ENCODE data around the gene MORN1.
A peak's percentile ranks its signal among the peaks of the same experiment; 100 is the strongest.

MORN1 gene

DNA sequence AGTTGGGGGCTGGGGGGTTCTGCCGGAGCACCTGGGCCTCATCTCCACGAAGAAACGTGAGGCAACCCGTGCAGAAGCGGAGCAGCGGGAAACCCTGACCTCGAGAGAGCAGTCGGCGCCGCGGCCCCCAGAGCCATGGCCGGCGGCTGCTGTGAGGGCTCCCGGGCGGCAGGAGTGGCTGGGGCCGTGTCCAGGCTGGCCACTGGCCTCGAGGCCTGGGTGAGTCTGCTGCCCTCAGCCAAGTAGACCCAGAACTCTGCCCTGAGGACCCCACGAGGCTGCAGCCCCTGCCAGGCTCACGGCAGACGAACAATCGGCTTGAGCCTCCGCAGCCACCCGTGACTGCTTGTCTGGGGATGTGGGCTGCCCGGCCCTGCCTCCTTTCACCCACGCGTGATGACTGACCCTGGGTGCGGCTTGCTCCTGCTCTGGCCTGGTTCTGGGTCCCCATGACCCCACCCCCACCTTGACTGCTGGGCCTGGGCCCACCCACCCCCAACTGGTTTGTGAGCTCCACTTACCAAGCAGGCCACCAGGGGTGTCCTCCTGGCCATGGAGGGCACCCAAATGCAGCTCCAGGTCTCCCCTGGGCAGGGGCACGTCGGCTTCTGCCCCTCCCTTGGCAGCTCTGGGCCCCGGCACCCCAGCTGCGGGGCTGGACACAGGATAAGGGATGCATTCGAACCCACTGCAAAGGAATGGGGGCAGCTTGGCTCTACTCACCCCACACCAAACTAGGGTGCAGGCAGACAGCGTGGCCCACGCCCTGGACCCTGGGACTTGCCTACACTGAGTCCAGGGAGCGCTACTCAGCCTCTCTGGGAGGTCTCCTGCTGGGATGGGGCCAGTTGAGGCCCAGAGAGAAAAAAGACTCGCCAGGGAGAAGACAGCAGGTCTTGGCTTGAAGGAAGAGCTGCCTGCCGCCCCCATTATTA is 34.2 kb downstream of the MORN1 start:
- no peaks in the 10 kb centered on the region for H3K36me3 Mint-ChIP-seq (ENCODE audit: insufficient read depth)
- H3K4me1 Mint-ChIP-seq (ENCODE audit: low read depth in 2 of 2) = no peaks in the 10 kb centered on the region
- no peak overlapping the region for H3K4me3 Mint-ChIP-seq
- no peak for DNase-seq
- no peak for ATAC-seq (replicated peaks)
- no peaks in the 10 kb centered on the region for H3K9me3 Mint-ChIP-seq
- H3K27me3 Mint-ChIP-seq = peaks cover 0 to 8% of the 10 kb centered on the region in 2 donors
- H3K27ac Mint-ChIP-seq = no peak overlapping the region

DNA sequence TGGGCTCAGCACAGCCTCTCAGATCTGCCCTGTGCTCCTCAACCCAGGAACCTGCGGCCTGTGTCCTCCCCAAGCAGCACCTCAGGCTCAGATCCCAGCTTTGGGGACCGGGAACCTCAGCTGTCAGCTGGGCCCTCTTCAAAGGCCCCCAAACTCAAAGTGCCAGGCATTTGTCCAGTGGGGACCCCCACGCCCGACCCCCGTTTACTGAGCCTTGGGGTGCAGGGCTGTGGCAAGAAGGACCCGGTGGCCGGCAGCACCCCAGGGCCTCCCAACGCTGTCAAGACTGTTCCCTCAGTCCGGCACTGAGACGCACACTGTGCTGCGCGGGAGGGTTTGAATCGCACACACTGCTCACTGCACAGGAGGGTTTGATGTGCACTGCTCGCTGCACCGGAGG is 35.0 kb downstream of the MORN1 start:
- H3K4me1 Mint-ChIP-seq (ENCODE audit: low read depth in 2 of 2) = no peaks in the 10 kb centered on the region
- ATAC-seq (replicated peaks) (no peak), DNase-seq (no peak)
- H3K36me3 Mint-ChIP-seq (ENCODE audit: insufficient read depth) = no peaks in the 10 kb centered on the region
- H3K9me3 Mint-ChIP-seq = no peaks in the 10 kb centered on the region
- H3K27ac Mint-ChIP-seq = no peak overlapping the region
- H3K4me3 Mint-ChIP-seq = no peak overlapping the region
- H3K27me3 Mint-ChIP-seq = peaks cover 3 to 8% of the 10 kb centered on the region in 2 donors

DNA sequence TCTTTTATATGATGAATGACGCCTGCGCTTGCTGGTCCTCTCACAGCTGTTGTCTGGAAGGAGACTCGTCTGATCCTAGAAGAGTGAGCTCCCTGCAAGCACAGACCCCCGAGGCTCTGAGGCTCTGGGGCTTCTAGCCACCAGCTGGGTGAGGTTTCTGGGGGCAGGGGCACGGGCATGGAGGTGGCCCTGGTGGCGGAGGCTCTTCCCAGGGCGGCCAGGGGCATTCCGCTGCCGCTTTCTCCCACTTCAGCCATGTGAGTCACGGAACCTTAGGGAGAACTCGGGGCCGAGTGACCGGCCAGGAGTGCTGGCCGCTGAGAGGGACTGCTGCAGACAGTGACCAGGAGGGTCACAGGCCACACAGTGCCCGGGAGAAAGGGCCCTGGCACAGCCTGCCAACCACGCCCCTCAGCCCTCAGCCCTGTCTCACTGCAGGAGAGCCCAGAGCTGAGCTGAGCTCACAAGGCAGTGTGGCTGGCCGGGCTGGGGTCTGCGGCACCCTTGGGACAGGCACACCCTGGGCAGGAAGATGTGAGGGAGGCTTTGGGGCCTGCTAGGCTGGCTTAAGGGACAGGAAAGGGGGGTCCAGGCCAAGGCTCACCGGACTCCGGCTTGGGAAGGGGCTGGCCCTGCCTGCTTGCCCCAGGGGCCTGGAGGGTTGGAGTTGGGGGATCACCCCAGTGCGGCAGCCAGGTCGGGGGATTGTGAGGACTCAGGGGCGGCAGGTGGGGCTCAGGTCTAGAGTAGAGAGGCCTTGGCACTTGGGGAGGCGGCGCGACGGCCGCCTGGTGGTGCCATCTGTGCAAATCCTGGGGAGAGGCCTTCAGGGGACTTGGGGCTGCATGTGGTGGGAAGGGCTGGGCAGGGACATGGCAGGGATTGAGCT is 35.7 kb downstream of the MORN1 start:
- H3K27ac Mint-ChIP-seq = no peak overlapping the region
- no peaks in the 10 kb centered on the region for H3K36me3 Mint-ChIP-seq (ENCODE audit: insufficient read depth)
- ATAC-seq (replicated peaks) (no peak), DNase-seq (no peak)
- peaks cover 5 to 8% of the 10 kb centered on the region in 2 donors for H3K27me3 Mint-ChIP-seq
- no peak overlapping the region for H3K4me3 Mint-ChIP-seq
- H3K9me3 Mint-ChIP-seq = no peaks in the 10 kb centered on the region
- H3K4me1 Mint-ChIP-seq (ENCODE audit: low read depth in 2 of 2) = no peaks in the 10 kb centered on the region

DNA sequence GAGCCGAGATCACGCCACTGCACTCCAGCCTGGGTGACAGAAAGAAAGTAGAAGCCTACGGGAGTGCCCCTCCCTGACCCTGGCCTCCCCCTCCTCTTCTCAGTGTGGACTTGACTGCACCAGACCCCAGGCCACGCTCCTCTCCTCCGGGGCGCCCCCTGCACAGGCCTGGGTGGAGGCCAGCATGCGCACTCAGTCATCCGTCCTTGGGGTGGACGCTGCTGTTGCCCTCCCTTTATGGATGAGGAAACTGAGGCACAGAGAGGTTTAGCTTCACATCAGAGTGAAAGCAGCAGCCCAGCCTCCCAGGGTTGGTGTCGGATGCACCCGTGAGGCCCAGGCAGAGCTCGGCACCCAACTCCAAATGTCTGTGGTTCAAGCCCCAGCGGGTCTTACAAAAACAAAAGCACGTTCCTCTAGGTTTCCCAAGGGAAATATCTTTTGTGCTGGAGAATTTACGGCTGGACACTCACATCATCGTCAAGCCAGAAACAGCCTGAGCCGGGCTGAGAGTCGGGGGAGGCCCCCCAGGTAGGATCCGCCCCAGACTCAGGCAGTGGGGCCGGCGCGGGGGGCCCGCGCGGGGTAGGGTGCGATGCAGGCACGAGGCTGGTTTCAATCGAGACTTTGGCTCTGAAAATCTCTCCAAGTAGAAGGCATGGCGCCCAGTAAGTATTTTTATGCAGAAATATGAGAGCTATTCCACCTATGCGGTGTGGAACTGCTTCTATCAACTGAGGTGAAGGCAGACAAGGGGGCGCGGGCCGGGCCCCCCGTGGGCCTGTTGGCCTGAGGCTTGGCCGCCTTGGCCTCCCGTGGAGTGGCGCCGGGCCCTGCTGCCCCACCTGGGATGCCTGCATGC is 36.6 kb downstream of the MORN1 start:
- Mint-ChIP-seq H3K9me3 (no peaks in the 10 kb centered on the region), H3K27ac (no peak overlapping the region), H3K4me3 (no peak overlapping the region), H3K4me1 (ENCODE audit: low read depth in 2 of 2) (no peaks in the 10 kb centered on the region), H3K36me3 (ENCODE audit: insufficient read depth) (no peaks in the 10 kb centered on the region), H3K27me3 (peaks cover 5 to 8% of the 10 kb centered on the region in 2 donors)
- DNase-seq (no peak), ATAC-seq (replicated peaks) (no peak)

DNA sequence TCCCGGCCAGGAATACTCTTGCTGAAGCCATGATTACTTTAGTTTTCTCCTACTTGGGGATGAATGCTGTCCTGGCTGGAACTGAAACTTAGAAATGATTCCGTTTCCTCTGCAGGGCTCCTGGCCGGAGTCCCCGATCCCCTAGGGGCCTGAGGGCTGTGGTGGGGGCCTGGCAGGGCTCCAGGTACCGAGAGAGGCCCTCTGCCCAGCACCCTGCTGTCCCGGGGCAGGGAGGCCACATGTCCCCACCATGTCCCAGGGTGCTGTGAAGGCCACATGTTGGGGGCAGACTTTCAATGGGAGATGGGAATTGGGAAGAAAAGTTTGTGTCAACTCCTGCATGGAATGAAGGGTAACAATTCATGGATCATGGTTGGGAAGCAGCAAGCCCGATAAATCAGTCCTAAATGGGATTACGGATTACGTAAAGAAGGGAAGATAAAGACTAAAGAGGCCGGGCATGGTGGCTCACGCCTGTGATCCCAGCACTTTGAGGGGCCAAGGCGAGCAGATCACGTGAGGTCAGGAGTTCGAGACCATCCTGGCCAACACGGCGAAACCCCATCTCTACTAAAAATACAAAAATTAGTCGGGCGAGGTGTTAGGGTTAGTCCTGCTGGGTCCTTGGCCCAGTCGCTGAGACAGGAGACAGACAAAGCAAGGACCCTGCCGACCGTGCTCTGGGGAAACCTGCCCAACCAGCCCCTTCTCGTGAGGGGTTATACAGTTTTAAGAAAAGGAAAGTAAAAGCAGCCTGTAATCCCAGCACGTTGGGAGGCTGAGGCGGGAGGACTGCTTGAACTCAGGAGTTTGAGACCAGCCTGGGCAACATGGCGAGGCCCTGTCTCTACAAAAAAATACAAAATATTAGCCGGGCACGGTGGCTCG is 37.6 kb downstream of the MORN1 start:
- DNase-seq (no peak), ATAC-seq (replicated peaks) (no peak)
- Mint-ChIP-seq H3K36me3 (ENCODE audit: insufficient read depth) (no peaks in the 10 kb centered on the region), H3K9me3 (no peaks in the 10 kb centered on the region), H3K27ac (peak overlapping the region in 1 of 2 donors; percentile 80), H3K4me1 (ENCODE audit: low read depth in 2 of 2) (no peaks in the 10 kb centered on the region), H3K4me3 (no peak overlapping the region), H3K27me3 (peaks cover 5 to 8% of the 10 kb centered on the region in 2 donors)

DNA sequence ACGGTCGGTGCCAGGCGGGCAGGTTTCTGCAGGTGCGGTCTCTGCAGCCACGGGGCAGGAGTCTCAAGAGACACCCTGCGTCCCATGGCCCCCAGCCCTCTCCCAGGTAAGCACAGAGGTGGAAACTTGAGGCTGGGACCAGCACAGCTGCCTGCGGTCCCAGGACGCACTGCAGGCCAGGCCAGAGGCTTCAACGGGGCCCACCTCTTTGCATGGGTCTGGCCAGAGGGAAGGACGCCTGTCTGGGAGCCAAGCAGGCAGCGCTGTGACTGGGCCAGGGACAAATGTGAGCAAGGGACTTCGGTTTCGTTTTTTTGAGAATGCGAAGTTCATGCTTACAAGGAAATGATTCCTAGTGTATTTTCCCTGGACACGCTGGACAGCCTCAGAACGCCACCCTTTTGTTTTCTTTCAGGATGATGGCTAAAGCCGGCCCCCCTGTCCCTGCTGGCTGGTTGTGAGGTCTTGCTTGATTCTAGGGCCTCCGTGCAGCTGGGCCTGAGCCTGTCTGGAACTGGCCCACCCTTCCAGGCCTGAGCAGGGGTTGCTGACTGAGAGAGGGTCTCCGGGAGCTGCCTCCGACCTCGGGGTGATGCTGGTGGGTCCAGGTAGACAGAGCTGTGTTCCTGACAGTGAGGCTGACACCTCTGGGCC is 38.3 kb downstream of the MORN1 start:
- H3K27me3 Mint-ChIP-seq = peaks cover 5 to 8% of the 10 kb centered on the region in 2 donors
- no peaks in the 10 kb centered on the region for H3K36me3 Mint-ChIP-seq (ENCODE audit: insufficient read depth)
- ATAC-seq (replicated peaks) (no peak), DNase-seq (no peak)
- peak overlapping the region in 1 of 2 donors; percentile 41 for H3K27ac Mint-ChIP-seq
- no peak overlapping the region for H3K4me3 Mint-ChIP-seq
- H3K9me3 Mint-ChIP-seq = no peaks in the 10 kb centered on the region
- no peaks in the 10 kb centered on the region for H3K4me1 Mint-ChIP-seq (ENCODE audit: low read depth in 2 of 2)

DNA sequence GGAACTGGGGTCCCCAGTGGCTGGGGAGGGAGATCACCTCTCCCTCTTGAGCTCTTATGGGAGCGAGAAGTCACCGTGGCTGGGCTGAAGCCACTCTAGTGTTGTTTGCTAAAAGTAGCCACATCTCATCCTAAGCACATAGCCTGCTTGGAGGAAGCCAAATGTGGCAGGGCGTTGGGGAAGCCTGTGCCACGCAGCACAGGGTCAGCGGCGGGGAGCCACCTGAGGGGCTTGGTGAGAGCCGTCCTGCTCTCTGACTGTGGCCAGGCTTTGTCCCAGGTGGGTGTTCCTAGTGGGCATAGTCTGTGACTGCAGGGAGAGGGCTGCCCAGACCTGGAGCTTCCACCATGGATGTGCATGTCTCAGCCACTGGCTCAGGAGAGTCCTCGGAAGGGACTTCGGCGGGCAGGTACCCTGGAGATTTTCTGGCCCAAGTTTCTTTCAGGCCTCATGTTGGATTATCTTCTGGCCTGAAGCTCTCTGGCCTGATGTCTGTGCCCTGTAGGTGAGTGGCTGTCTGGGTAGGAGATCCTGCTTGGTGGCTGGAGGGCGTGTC is 38.9 kb downstream of the MORN1 start:
- Mint-ChIP-seq H3K4me1 (ENCODE audit: low read depth in 2 of 2) (no peaks in the 10 kb centered on the region), H3K36me3 (ENCODE audit: insufficient read depth) (no peaks in the 10 kb centered on the region), H3K4me3 (no peak overlapping the region), H3K27ac (peak overlapping the region in 1 of 2 donors; percentile 41), H3K9me3 (no peaks in the 10 kb centered on the region), H3K27me3 (peaks cover 5 to 8% of the 10 kb centered on the region in 2 donors)
- no peak for DNase-seq
- no peak for ATAC-seq (replicated peaks)

DNA sequence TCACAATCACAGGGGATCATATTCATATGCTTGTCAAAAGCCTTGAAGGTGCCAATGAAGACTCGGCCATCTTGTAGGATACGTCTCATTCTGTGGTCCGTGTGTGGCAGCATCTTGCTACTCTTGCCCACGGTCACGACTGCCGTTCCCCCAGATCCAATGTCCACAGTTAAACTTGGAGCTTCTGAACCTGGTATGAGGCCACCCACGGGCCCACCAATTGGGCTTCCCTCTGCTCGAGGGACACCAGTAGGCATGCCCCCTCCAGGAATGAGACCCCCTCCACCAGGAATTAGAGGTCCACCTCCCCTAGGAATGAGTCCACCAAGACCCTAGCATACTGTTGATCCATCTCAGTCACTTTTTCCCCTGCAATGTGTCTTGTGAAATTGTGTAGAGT is 39.6 kb downstream of the MORN1 start:
- no peak for ATAC-seq (replicated peaks)

DNA sequence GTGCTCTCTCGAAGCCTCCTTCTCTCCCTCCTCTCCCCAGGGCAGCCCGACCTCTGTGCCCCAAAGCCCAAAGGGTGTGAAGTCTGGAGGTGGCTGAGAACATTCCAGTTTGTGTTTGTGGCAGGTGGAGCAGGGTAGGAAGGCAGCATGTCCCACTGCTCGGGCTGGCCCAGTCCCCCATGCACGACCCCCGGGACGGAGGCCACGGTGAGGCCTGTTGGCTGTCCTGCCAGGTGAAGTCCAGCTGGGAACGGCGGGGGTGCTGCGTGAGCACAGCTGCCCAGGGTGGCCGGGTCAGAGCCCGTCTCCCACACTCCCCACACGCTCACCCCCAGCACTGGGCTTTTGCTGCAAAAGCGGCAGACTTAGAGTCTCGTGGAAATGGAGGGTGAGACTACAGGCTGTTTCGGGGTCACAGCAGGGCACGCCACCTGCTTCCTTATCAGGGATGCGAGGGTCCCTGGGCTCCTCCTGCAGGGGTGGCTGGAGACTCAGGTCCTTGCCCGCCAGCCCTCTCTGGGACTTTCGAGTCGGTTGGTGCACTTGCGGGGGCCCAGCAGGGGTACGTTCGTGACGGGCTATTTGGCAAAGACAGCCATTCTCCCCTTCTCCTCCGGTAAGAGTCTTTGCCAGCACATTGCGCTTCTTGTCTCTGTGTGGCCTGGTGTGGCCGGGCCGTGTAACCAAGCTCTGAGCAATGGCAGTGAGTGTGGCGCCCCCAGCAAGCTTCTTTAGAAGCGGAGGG is 40.3 kb downstream of the MORN1 start:
- DNase-seq (no peak), ATAC-seq (replicated peaks) (no peak)
- Mint-ChIP-seq H3K27ac (no peak overlapping the region), H3K4me3 (no peak overlapping the region), H3K9me3 (no peaks in the 10 kb centered on the region), H3K36me3 (ENCODE audit: insufficient read depth) (no peaks in the 10 kb centered on the region), H3K4me1 (ENCODE audit: low read depth in 2 of 2) (no peaks in the 10 kb centered on the region), H3K27me3 (peaks cover 5 to 8% of the 10 kb centered on the region in 2 donors)

More for the DNA sequence above, 39.6 kb downstream of the MORN1 start:
- Mint-ChIP-seq H3K27me3 (peaks cover 5 to 8% of the 10 kb centered on the region in 2 donors), H3K9me3 (no peaks in the 10 kb centered on the region), H3K4me1 (ENCODE audit: low read depth in 2 of 2) (no peaks in the 10 kb centered on the region), H3K27ac (no peak overlapping the region), H3K4me3 (no peak overlapping the region), H3K36me3 (ENCODE audit: insufficient read depth) (no peaks in the 10 kb centered on the region)
- no peak for DNase-seq

DNA sequence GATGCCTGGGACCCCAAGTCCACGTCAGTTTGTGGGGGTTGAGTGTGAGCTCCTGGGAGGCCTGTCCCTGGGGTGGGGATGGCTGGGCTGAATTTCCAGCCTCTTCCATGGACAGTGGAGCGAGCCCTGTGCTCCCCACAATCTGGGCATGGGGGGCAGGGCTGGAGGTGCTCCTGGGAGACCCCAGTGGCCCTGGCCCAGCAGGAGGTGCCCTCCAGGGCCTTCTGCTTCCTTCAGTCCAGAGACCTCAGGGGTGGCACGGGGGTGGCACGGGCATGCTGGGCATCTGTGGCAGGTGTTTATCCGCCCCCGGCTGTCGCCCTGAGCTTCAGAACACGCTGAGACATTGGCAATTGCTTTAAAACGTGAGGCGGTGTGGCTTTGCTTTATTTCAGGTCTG is 40.9 kb downstream of the MORN1 start:
- peaks cover 5 to 8% of the 10 kb centered on the region in 2 donors for H3K27me3 Mint-ChIP-seq
- H3K9me3 Mint-ChIP-seq = no peaks in the 10 kb centered on the region
- no peak for ATAC-seq (replicated peaks)
- H3K36me3 Mint-ChIP-seq (ENCODE audit: insufficient read depth) = no peaks in the 10 kb centered on the region
- no peaks in the 10 kb centered on the region for H3K4me1 Mint-ChIP-seq (ENCODE audit: low read depth in 2 of 2)
- no peak for DNase-seq
- no peak overlapping the region for H3K4me3 Mint-ChIP-seq
- no peak overlapping the region for H3K27ac Mint-ChIP-seq

DNA sequence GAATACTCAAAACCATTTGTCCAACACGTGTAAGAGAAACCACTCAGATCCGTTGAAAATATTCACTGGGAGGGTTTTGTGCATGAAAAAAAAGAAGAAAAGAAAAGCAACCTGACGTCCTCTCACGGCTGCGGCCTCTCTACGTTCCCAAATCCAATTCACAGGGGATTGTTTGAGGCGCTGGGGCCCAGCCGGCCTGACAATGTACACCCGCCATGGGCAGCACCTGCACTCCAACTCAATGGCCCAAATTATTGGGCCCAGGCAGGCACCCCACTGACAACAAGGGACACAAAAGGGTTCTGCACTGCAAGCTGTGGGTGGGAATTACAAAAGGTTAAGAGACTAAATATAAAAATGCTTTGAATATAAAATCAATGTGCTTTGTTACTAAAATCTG is 41.5 kb downstream of the MORN1 start:
- Mint-ChIP-seq H3K27ac (no peak overlapping the region), H3K27me3 (peaks cover 5 to 8% of the 10 kb centered on the region in 2 donors), H3K4me3 (no peak overlapping the region), H3K36me3 (ENCODE audit: insufficient read depth) (no peaks in the 10 kb centered on the region), H3K9me3 (no peaks in the 10 kb centered on the region), H3K4me1 (ENCODE audit: low read depth in 2 of 2) (no peaks in the 10 kb centered on the region)
- DNase-seq = no peak
- ATAC-seq (replicated peaks) = no peak
